Activated naive CD8-positive, alpha-beta T cell treated with anti-CD3 and anti-CD28 coated beads, Interleukin-2, amount 50 U/mL, for 16 hours (primary cell): ENCODE results near the gene TRHDE.

ENCODE experiments used
- DNase-seq: peaks from one replicate; pipeline ENCODE4 v3.0.0-alpha.2; 2020; ENCODE audit warnings: low read depth, low spot score

TRHDE gene

GRCh38 chr12:72323881-72324280 lies 51.7 kb downstream of the TRHDE start:
- DNase-seq = no peak

DNA sequence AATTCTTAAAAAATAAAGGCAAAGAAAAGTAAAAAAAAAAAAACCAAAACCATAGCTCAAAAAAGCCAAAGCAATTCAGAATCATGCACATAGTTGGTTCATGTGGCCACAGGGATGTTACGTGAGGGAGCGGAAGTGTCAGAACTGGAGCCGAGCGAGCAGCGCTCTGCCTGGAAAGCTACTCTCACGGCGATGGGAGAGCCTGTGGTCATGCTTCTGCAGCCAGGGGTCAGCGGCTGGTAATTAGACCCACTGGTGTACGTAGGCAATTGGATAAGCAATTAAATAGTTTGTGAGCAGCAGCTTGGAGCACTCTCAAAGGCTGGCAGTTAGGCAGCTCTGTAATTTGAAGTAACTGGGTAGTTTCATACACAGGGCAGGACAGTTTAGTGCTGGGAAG lies 58.1 kb downstream of the TRHDE start:
- no peak for DNase-seq

GRCh38 chr12:72330784-72331183 lies 58.6 kb downstream of the TRHDE start:
- DNase-seq = no peak

DNA sequence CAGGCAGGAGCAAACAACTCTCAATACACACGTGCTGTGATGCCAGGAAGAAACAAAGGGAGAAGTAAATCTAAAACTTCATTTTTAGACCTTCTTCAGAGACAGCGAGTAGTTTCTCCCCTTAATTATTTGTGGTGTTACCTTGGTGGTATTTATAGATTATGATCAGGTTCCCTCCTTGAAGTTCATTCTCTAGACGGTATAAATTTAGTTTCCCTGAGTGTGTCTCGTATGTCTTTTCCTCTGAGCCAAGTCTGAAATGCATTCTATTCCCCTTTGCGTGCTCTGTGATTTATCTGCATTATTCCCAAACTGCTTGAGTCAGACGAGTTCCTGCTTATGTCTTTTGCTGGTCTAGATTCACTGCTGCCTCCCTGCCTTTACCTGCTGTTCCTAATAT lies 65.2 kb downstream of the TRHDE start:
- no peak for DNase-seq

- no peak for DNase-seq
Observed at GRCh38 chr12:72337946-72338345, 65.8 kb downstream of the TRHDE start.

DNA sequence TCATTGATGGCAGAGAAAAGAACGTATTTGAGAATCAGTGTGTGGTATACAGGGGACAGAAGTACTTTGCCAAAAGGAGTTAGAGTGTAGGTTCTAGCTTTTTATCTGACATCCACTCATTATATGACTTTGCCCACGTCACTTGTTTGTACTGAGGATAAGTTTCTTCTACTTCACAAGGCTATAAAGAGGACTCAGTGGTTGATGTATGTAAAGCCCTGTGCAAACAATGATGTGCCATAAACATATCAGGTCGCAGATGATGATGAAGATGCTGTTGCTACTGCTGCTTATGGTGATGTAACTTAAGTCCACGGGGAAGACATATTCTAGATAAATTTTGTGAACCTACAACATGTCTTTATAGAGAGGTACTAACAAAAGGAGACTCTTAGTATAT lies 66.3 kb downstream of the TRHDE start:
- no peak for DNase-seq

GRCh38 chr12:72346363-72346944 lies 74.3 kb downstream of the TRHDE start:
- no peak for DNase-seq

GRCh38 chr12:72349491-72349890 lies 77.3 kb downstream of the TRHDE start:
- no peak for DNase-seq

DNA sequence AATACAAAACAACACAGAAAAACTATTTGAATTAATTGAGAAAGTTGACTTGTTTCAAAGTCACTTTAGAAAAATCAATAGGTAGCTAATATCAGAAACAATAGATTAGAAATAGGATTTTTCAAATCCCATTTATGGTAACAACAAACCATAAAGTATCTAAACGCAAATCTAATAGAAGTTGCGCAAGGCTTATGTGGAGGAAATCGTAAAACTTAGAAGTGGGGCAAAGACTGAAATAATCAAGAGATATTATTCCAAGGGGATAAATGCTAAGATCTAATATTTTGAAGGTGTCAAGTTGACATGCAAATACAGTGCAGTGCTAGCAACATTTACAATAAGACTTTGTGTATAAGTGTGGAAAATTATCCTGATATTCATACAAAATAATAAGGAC lies 87.2 kb downstream of the TRHDE start:
- DNase-seq = no peak

- DNase-seq = no peak
Observed at GRCh38 chr12:72365151-72365550, 93.0 kb downstream of the TRHDE start.

DNA sequence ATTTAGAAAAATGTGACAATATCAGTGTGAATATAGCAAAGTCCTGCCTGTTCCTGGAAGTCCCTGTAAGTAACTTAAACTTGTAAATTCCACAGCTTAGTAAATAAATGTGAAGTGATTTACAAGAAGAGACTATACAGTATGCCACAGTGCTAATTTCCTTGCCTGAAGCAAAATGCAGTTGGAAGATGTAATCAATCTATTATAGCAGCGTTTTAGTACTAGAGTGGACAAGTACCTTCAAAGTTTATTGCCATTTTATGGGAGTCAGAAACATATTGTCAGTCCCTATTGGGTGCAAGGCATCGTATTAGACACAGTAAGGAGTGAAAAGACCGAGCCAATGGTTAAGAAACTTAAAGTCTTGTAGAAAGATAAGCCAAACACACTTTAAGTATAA lies 94.1 kb downstream of the TRHDE start:
- no peak for DNase-seq

GRCh38 chr12:72368298-72368697 lies 96.1 kb downstream of the TRHDE start:
- no peak for DNase-seq

GRCh38 chr12:72368719-72369422 lies 96.7 kb downstream of the TRHDE start:
- DNase-seq = no peak

DNA sequence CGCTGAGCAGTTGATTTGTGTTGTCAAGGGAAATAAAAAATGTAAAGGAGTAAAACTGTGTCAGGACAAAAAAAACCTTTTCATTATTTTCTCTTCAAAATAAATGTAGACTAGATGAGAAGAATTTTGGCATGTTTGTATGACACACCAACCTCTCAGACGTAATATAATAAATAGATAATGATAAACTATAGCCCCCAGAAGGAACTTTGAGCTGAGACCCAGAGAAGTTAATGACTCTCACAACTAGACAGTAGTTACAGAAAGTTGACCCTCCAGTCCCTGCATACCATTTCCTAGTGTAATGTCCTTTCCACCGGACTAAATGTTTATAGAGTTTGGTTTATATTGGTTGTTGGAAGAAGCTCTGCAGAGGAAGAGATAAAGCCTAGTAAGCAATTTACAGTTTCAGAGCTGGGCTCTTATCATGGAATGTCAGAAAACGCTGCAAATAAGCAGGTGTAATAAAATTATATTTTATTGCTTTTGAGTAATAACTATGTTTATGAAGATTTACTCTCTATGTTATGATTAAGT lies 97.3 kb downstream of the TRHDE start:
- DNase-seq = no peak

GRCh38 chr12:72380441-72380840 lies 108.3 kb downstream of the TRHDE start:
- DNase-seq = no peak

DNA sequence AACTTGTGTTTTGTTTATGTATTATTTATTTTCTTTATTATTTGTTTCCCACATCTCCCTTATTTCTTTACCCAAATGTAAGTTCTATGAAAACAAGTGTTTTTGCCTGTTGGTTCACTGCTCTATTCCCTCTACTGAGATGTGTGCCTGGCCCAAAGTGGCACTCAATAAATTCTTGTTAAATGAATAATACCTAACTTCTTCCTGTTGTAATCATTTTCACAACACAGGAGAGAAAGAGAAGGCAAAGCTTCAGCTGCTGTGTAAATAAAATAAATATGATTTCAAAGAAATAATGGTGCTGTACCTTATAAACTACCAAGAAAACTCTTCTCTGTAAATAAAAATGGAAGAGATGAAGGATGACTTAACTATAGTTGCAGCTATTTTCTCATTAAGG lies 116.2 kb downstream of the TRHDE start:
- DNase-seq = no peak

- no peak for DNase-seq
Observed at GRCh38 chr12:72390146-72390545, 118.0 kb downstream of the TRHDE start.

GRCh38 chr12:72406111-72406510 lies 133.9 kb downstream of the TRHDE start:
- DNase-seq = no peak

DNA sequence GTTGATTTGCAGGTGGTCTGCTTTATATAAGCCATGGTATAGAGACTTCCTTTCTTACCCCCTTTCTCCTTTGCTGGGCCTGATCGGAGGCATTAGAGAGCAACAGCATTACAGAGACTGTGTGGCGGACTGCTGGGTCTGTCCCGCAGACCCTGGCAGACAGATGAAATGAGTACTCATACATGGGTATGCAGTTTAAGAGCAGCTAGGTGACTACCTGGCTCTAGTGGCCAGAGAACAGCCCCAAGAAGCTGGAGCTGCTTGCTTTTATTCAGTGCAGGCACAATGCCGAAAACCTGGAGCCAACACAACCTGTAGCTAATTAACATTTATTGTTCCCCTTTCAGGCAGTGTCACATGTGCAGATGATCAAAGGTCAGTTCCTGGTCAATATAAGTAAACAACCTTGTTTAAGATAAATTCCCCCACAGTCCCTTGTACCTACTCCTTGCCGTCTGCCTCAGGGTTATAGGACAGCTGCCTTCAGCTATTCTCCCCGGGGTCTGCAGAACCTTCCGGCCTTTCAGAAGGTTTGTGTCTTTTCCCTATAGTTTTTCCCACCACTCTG lies 160.0 kb downstream of the TRHDE start:
- no peak for DNase-seq

- no peak for DNase-seq
Observed at GRCh38 chr12:72433298-72433697, 161.1 kb downstream of the TRHDE start.

DNA sequence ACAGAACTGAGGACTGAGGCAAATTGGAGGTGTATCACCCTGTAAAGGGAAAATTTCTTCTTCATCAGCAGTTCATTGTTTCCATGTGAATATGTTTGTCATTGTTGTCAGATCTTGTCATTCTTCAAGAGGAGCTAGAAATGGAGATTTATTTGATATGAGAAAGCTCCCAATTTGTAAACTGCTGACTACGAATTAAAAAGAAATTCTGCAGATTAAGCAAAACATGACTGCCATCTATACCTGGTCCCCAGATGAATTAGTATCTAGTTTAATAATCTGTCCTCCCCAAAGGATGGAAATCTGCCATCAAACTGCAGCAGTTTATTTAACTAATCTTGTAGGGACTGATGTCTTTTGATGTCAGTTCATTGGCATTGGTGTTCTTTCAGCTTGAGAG lies 162.8 kb downstream of the TRHDE start:
- DNase-seq = no peak

GRCh38 chr12:72442217-72442616 lies 170.0 kb downstream of the TRHDE start:
- no peak for DNase-seq

GRCh38 chr12:72444125-72444524 lies 172.0 kb downstream of the TRHDE start:
- DNase-seq = no peak
